MM.1S (cell line): Measurements from ENCODE around the gene CCDC8.

ENCODE experiments used
- DNase-seq: peaks from one replicate; pipeline ENCODE4 v3.0.0-alpha.2; 2015
- H2AFZ ChIP-seq: fragments of 300-600 bp; sonication (generic); 2 replicates; pipeline ENCODE4 v1.6.0; 2016; ENCODE audit warnings: antibody characterized with exemption, low read length
- H3F3A ChIP-seq: fragments of 300-600 bp; sonication (generic); 2 replicates; pipeline ENCODE4 v1.6.1; 2016; ENCODE audit warnings: mild to moderate bottlenecking, antibody characterized with exemption, low read length, moderate library complexity, mixed read lengths; ENCODE audit not compliant: insufficient read depth
- H3K27ac ChIP-seq: fragments of 300-600 bp; sonication (generic); 2 replicates; pipeline ENCODE4 v1.5.1; 2016; ENCODE audit warnings: mild to moderate bottlenecking, low read length
- H3K27me3 ChIP-seq: fragments of 300-600 bp; sonication (generic); replicated peaks from 2 replicates; pipeline ENCODE4 v1.6.0; 2016; ENCODE audit warnings: low read length; ENCODE audit not compliant: insufficient read depth
- H3K36me3 ChIP-seq: fragments of 300-600 bp; sonication (generic); replicated peaks from 2 replicates; pipeline ENCODE4 v1.6.1; 2016; ENCODE audit warnings: mild to moderate bottlenecking, low read length, mixed read lengths; ENCODE audit not compliant: insufficient read depth
- H3K4me1 ChIP-seq: fragments of 300-600 bp; sonication (generic); 2 replicates; pipeline ENCODE4 v1.6.1; 2016; ENCODE audit warnings: low read length, mixed read lengths
- H3K4me2 ChIP-seq: fragments of 300-600 bp; sonication (generic); 2 replicates; pipeline ENCODE4 v1.6.0; 2016; ENCODE audit warnings: low read depth, low read length
- H3K4me3 ChIP-seq: fragments of 300-600 bp; sonication (generic); 2 replicates; pipeline ENCODE4 v1.5.1; 2016; ENCODE audit warnings: low read length, mixed read lengths
- H3K79me2 ChIP-seq: fragments of 300-600 bp; sonication (generic); 2 replicates; pipeline ENCODE4 v1.6.1; 2016; ENCODE audit warnings: mixed run types, low read length, mixed read lengths
- H3K9ac ChIP-seq: fragments of 300-600 bp; sonication (generic); 2 replicates; pipeline ENCODE4 v1.6.1; 2016; ENCODE audit warnings: low read length, mixed read lengths
- H3K9me2 ChIP-seq: fragments of 300-600 bp; sonication (generic); replicated peaks from 2 replicates; pipeline ENCODE4 v1.6.1; 2016; ENCODE audit warnings: mild to moderate bottlenecking, low read length, mixed read lengths; ENCODE audit not compliant: insufficient read depth
- H3K9me3 ChIP-seq: fragments of 300-600 bp; sonication (generic); replicated peaks from 2 replicates; pipeline ENCODE4 v1.6.1; 2016; ENCODE audit warnings: mild to moderate bottlenecking, low read length, mixed read lengths; ENCODE audit not compliant: insufficient read depth
- H4K20me1 ChIP-seq: fragments of 300-600 bp; sonication (generic); 2 replicates; pipeline ENCODE4 v1.6.1; 2016; ENCODE audit warnings: mild to moderate bottlenecking, low read length, moderate library complexity, mixed read lengths; ENCODE audit not compliant: insufficient read depth
- CTCF ChIP-seq: fragments of 300-600 bp; sonication (generic); IDR thresholded peaks from 2 replicates; pipeline ENCODE4 v1.5.1; 2016; ENCODE audit warnings: antibody characterized with exemption, low read length, mixed read lengths
- EZH2 ChIP-seq: fragments of 300-600 bp; sonication (generic); optimal IDR thresholded peaks from 2 replicates; pipeline ENCODE3; 2017; ENCODE audit warnings: low read depth, mild to moderate bottlenecking, antibody characterized with exemption, low read length, mixed read lengths
- EZH2phosphoT487 ChIP-seq: fragments of 300-600 bp; sonication (generic); IDR thresholded peaks from 2 replicates; pipeline ENCODE4 v1.6.1; 2018; ENCODE audit warnings: antibody characterized with exemption, low read length

The CCDC8 gene

GRCh38 chr19:46391296-46392251 is 21.8 kb downstream of the CCDC8 start:
- H3K27ac ChIP-seq: no peak overlapping the region
- DNase-seq: no peak
- no peaks in the 10 kb centered on the region for H3F3A ChIP-seq
- no peak overlapping the region for H3K4me2 ChIP-seq
- H3K36me3 ChIP-seq: no peaks in the 10 kb centered on the region
- TF ChIP-seq EZH2: no peak
- no peak for TF ChIP-seq EZH2phosphoT487
- TF ChIP-seq CTCF: no peak
- no peaks in the 10 kb centered on the region for H3K79me2 ChIP-seq
- H3K9me3 ChIP-seq: no peaks in the 10 kb centered on the region
- no peaks in the 10 kb centered on the region for H3K27me3 ChIP-seq
- no peaks in the 10 kb centered on the region for H3K9me2 ChIP-seq
- H2AFZ ChIP-seq: no peak overlapping the region
- no peaks in the 10 kb centered on the region for H3K4me1 ChIP-seq
- H4K20me1 ChIP-seq: no peaks in the 10 kb centered on the region
- H3K9ac ChIP-seq: no peak overlapping the region
- no peak overlapping the region for H3K4me3 ChIP-seq

GRCh38 chr19:46390866-46391265 is 22.5 kb downstream of the CCDC8 start:
- Histone ChIP-seq H3K79me2 (no peaks in the 10 kb centered on the region), H3K27me3 (no peaks in the 10 kb centered on the region), H3K36me3 (no peaks in the 10 kb centered on the region), H3K9ac (no peak overlapping the region), H2AFZ (no peak overlapping the region), H3K9me2 (no peaks in the 10 kb centered on the region), H3K27ac (no peak overlapping the region), H3F3A (no peaks in the 10 kb centered on the region), H3K4me3 (no peak overlapping the region), H3K4me1 (no peaks in the 10 kb centered on the region), H3K4me2 (no peak overlapping the region), H3K9me3 (no peaks in the 10 kb centered on the region), H4K20me1 (no peaks in the 10 kb centered on the region)
- TF ChIP-seq EZH2 (no peak), CTCF (no peak), EZH2phosphoT487 (no peak)
- DNase-seq: no peak

- no peaks in the 10 kb centered on the region for H3K79me2 ChIP-seq
Observed at GRCh38 chr19:46390121-46390858, 23.1 kb downstream of the CCDC8 start.

More at GRCh38 chr19:46390121-46390858, 23.1 kb downstream of the CCDC8 start:
- no peaks in the 10 kb centered on the region for H3K36me3 ChIP-seq
- H3K9ac ChIP-seq: no peak overlapping the region
- H3K4me2 ChIP-seq: no peak overlapping the region
- H4K20me1 ChIP-seq: no peaks in the 10 kb centered on the region
- H3K4me1 ChIP-seq: no peaks in the 10 kb centered on the region
- no peak overlapping the region for H3K4me3 ChIP-seq
- no peak for DNase-seq
- no peaks in the 10 kb centered on the region for H3K9me3 ChIP-seq
- H3K27me3 ChIP-seq: no peaks in the 10 kb centered on the region
- H3K9me2 ChIP-seq: no peaks in the 10 kb centered on the region
- TF ChIP-seq EZH2 (no peak), CTCF (no peak), EZH2phosphoT487 (no peak)
- H3F3A ChIP-seq: no peaks in the 10 kb centered on the region
- H3K27ac ChIP-seq: no peak overlapping the region
- no peak overlapping the region for H2AFZ ChIP-seq
